GDM1 (cell line): Measurements from ENCODE around the gene GJB4.
A peak's percentile ranks its signal among the peaks of the same experiment; 100 is the strongest.

Source experiments
- DNase-seq: peaks from one replicate; lab custom pipeline; 2025; lab: John Stamatoyannopoulos, UW

GJB4 gene

DNA sequence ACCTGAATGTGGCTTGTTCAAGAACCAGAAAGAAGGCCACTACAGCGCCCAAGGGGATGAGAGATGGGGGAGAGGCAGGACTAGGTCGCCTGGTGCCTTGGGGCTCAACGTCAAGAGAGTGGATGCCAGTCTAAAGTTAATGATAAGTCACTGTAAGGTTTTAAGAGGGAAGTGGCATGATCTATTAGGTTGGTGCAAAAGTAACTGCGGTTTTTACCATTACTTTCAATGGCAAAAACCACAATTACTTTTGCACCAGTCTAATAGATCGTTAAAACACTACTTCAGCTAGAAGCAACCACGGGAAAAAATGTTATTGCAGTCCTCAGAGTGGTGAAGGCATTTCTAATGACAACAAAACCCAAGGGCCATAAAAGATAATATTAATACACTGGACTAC lies 18.8 kb downstream of the GJB4 start:
- no peak for DNase-seq

DNA sequence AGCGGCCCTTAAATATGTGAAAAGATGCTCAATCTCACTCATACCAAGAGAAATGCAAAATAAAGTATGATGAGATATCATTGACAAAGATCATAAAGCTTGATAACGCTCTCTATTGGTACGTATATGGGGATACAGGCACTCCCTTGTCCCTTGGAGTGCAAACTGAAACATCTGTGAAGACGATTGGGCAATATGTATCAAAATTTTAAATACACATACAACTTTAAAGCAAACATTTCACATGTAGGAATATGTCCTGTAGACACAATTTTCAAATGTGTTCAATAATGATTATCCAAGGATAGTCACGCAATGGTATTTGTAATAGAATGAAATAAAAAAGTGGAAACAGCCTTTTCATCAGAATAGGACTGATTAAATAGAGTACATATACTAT lies 19.5 kb downstream of the GJB4 start:
- no peak for DNase-seq

DNA sequence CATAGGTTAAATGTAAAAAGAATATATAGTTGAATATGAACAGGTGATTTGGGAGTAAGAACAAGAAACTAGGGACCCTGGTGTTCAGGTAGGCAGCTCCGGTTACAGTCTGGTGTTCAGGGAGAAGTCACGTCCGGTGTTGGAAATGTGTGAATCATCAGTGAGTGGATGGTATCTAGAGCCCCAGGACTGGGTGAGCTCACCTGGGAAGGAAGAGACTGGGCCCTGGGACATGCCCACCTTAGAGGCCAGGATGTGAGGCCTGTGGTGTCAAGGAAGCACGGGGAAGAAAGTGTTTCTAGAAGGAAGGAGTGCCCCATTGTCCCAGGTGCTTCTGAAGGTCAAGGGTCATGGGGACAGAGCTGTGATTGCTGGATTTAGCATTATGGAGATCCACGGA lies 20.0 kb downstream of the GJB4 start:
- no peak for DNase-seq

DNA sequence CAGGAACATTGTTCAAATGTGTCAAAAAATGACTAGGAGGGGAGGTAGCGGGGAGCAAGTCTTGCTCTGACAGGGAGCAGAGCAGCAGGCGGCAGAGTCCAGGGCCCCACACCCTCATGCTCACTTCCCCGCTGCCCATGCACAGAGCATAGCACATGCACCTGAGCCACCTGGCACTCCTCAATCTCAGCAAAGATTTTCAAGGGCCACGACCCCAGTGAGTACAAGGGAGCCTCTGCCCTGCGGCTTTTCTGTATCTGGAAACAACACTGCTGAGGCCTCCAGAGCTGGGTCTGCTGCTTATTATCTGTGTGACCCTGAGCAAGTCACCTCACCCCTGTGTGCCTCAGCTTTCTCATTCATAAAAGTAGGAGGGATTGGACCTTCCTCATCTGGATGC lies 20.4 kb downstream of the GJB4 start:
- DNase-seq = no peak

DNA sequence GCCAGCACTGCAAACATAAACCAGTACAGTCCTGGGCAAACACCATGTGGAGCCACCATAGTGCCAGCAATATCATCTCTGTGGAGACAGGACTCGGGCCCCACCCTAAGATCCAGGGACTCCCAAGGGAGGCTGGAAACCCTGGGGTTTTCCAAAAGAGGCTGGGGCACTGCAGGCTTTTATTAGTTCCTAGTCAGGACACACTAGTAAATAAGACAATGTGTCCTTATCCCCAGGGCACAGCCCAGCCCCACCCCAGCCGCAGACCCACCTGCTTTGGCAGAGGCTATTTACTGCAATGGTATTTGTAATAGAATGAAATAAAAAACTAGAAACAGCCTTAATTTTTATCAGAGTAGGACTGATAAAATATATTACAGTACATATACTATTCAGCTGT lies 21.0 kb downstream of the GJB4 start:
- no peak for DNase-seq

DNA sequence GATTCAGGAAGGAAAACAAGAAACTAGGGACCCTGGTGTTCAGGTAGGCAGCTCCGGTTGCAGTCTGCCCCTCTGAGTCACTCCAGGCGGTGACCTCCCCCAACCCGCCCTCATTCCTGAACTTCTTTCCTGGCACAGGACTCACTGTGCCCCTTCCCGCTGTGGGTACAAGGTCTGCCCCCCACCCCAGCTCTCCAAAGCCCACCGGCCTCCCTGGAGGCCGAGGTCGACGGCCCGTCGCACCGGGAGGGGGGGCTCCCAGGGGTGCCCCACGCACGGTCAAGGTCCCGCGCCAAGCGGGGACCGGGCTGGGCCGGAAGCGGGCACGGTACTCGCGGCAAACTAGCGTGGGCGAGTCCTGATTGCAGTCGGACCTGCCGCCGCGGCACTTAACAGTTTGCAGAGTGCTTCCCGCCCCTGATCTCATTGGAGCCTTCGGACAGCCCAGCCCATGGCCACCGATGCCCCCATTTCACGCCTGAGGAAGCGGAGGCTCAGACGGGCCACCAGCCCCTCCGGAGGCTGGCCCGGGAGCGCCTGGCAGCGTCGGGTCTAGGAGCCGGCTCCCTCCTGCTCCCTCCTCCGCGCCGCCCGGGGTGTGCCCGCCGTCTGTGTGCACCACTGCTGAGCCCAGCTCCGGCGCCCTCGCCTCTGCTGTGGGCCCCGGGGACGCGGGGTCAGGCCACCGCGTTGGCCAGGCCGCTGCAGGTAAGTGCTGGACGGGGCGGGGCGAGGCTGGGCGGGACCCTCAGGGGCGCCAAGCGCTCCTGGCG lies 21.7 kb downstream of the GJB4 start, which contains the start of gene GJB3:
Gene GJB3 (plus strand): TSS at position 144 of the 773 bp plus-strand sequence. CDS start 3,549 bp downstream, outside the sequence.
- no peak for DNase-seq

DNA sequence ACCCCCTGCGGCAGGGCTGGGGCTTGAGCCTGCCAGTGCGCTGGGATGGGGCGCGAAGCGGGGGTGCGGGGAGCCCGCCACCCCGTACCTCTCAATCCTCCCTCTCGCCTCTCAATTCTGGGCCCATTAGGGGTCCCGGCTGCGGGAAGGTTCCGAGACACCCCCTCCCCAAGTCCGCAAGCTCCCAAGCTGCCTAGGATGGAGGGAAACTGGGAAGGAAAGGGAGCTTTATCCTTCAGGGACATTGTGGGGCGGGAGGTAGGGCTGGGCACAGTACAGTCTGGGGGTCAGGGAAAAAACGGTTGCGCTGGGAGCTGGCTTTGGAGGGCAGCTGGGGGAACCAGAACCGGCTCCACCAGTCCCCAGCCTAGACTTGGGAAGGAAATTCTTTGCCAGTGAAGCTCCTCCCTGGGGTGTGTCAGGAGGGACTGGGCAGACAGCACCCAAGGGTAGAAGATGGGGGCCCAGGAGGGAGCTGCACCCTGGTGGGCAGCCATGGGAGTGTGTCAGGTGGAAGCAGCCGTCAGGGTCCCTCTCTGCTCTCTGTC lies 22.4 kb downstream of the GJB4 start:
- DNase-seq = no peak

DNA sequence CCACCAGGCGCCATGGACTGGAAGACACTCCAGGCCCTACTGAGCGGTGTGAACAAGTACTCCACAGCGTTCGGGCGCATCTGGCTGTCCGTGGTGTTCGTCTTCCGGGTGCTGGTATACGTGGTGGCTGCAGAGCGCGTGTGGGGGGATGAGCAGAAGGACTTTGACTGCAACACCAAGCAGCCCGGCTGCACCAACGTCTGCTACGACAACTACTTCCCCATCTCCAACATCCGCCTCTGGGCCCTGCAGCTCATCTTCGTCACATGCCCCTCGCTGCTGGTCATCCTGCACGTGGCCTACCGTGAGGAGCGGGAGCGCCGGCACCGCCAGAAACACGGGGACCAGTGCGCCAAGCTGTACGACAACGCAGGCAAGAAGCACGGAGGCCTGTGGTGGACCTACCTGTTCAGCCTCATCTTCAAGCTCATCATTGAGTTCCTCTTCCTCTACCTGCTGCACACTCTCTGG lies 25.2 kb downstream of the GJB4 start:
- DNase-seq = no peak

DNA sequence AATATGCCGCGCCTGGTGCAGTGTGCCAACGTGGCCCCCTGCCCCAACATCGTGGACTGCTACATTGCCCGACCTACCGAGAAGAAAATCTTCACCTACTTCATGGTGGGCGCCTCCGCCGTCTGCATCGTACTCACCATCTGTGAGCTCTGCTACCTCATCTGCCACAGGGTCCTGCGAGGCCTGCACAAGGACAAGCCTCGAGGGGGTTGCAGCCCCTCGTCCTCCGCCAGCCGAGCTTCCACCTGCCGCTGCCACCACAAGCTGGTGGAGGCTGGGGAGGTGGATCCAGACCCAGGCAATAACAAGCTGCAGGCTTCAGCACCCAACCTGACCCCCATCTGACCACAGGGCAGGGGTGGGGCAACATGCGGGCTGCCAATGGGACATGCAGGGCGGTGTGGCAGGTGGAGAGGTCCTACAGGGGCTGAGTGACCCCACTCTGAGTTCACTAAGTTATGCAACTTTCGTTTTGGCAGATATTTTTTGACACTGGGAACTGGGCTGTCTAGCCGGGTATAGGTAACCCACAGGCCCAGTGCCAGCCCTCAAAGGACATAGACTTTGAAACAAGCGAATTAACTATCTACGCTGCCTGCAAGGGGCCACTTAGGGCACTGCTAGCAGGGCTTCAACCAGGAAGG lies 25.8 kb downstream of the GJB4 start:
- DNase-seq = no peak

DNA sequence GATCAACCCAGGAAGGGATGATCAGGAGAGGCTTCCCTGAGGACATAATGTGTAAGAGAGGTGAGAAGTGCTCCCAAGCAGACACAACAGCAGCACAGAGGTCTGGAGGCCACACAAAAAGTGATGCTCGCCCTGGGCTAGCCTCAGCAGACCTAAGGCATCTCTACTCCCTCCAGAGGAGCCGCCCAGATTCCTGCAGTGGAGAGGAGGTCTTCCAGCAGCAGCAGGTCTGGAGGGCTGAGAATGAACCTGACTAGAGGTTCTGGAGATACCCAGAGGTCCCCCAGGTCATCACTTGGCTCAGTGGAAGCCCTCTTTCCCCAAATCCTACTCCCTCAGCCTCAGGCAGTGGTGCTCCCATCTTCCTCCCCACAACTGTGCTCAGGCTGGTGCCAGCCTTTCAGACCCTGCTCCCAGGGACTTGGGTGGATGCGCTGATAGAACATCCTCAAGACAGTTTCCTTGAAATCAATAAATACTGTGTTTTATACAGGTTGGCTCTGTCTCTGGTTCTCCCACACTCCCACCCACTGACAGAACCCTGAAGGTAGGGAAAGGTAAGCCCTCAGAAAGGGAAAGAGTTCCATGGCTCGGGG lies 26.4 kb downstream of the GJB4 start:
- DNase-seq = no peak

DNA sequence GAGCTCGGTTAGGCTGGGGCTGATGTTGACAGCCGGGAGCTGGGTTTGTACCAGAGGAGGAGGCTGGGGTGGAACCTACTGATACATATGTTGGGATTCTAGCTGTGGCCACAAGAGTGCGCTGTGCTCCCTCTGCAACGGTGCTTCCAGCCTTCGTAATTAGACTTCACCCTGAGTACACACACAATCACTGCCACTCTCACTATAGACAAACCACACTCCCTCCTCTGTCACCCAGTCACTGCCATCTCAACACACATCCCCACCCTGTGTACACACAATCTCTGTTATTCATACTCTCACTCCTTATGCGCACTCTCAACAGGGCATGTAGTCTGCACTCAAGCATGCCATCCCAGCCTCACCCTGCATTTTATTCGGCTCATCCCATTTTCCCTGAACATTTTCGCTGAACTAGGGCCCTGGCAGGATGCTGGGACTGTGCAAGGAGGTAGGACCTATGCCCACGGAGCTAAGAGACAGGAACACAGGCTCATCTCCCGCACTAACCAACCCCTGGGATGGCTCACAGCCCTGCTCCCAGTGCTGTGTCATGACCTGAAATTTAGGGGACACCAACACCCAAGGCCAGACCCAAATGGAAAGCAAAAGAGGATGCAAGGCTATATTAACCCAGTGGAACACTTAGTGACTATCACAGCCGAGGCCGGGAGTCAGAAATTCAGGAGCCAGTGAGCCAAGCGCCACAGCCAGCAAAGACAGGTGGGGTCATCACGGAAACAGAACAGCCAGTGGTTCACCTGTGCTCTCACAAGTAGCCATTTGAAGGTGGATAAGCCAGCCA lies 27.2 kb downstream of the GJB4 start:
- peak; percentile 36 for DNase-seq

DNA sequence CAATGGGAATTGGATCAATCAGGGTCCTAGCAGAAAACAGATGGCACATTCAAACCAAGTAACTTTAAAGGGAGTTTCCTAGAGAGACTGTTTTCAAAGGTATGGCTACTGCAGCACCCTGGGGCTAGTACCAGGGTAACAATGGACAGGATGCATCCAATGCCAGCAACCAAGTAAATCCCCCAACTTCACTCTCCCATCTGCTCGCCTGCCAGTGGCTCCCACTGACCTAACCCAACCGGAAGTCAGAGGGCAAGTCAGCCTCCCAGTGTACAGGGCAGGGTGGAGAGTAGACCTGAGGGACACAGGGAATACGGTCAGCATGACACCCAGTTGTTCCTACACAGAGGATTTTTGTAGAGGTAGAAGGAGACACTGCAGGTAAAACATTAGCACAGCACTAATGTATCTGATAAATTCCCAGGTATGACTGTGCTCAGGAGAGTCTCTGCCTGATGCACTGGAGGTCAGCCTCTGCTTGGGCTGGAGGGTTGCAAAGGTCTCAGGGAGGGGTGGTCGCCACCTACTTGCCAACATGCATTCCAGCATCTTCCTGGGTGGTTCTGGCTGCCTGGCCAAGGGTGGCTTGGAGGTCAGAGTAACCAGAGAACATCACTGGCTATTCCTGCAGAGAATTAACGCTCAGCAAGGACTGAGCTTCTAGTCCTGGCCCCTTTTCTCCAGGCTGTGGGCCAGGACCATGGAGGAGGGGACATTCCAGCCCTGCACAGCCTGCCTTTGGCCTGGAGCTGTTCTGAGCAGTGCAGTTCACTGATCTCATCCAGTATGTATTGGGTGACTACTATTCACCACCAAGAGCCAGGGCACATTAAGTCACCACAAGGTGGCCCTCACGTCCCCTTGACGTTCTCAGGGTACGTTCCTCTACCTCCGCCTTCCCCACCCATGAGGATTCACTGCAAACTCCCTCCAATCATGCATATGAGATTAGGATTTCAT lies 28.2 kb downstream of the GJB4 start:
- no peak for DNase-seq

DNA sequence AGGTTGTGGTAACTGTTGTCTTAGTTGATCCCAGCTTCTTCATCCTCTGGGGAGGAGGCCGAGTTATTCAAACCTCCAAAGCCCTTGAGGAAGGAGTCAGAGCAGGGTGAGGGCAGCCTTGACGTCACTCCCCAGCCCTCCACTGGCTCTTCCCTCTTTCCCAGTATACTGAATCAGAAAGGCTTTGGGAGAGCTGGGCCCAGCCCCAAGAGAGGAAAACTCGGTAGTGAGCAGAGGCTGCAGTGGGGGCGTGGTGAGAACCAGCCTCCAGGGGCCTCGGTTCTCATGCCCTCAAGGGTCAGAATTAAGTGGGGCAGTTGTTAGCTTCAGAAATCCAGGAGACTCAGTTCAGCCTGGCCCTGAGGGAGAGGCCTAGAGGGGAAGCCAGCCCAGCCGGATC lies 31.4 kb downstream of the GJB4 start:
- DNase-seq = no peak

DNA sequence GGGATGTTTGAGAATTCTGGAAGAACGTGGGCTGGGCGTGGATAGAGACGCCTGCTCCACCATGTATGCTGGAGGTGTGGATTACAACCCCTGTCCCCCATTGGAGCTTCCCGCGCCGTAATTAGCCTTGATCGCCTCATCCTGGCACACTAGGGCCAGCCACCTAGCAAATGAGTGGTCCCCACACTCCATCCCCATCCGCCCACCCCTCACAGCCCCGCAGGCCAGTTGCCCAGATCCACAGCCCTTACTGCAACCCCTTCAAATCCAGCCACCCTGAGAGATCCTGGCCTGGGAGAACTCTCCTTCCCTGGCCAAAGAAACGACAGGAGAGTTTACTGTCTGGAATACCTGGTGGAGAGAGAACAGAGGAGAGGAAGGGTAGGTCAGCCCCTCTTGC lies 32.9 kb downstream of the GJB4 start:
- DNase-seq = no peak

DNA sequence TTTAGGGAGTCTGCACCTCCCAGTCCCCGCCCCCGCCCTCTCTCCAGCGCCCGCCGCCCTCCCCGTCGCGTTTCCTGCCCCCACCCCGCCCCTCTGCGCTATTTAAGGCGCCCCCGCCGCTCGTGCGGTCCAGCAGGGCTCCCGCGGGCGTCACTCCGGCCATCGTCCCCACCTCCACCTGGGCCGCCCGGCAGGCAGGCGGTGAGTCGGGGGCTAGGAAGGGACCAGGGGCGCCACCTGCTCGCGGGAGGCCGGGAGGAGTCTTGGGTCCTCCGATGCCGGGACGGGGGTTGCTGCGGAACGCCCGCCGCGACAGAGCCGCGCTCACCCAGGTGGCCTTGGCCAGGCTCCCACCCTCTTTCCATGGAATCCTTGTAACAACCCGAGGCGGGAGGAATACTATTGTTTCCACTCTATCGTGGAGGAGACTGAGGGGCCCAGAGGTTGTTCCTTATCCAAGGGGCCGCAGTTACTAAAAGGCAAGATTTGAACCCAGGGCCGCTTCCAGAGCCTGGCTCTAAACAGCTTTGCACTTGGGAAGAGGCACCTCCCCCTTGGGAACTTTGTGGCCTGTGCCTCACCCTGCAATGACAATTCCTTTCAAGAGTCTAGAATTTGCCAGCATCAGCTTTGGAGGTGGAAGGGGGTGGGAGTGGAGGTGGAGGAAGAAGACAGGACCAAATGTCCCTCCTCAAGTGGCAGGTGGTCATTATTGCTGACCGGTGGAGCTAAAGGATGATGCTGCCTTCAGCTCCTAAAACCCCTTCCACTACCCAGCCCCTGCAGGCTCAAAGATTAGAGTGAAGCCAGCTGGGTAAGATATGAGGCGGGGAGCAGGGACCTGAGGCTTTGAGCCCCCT lies 33.6 kb downstream of the GJB4 start, which contains the start of gene GJA4:
Gene GJA4 (plus strand): TSS at position 132 of the 860 bp plus-strand sequence. CDS start 1,215 bp downstream, outside the sequence.
- no peak for DNase-seq

DNA sequence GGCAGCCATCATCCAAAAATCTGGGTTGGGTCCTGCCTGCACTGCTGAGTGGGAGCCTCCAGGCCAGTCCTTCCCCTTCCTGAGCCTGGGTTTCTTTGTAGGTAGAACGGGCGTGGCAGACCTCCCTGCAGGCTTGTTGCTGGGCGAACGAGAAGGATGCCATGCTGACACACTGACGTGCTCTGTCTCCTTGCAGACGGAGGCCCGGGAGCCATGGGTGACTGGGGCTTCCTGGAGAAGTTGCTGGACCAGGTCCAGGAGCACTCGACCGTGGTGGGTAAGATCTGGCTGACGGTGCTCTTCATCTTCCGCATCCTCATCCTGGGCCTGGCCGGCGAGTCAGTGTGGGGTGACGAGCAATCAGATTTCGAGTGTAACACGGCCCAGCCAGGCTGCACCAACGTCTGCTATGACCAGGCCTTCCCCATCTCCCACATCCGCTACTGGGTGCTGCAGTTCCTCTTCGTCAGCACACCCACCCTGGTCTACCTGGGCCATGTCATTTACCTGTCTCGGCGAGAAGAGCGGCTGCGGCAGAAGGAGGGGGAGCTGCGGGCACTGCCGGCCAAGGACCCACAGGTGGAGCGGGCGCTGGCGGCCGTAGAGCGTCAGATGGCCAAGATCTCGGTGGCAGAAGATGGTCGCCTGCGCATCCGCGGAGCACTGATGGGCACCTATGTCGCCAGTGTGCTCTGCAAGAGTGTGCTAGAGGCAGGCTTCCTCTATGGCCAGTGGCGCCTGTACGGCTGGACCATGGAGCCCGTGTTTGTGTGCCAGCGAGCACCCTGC lies 34.7 kb downstream of the GJB4 start:
- no peak for DNase-seq

DNA sequence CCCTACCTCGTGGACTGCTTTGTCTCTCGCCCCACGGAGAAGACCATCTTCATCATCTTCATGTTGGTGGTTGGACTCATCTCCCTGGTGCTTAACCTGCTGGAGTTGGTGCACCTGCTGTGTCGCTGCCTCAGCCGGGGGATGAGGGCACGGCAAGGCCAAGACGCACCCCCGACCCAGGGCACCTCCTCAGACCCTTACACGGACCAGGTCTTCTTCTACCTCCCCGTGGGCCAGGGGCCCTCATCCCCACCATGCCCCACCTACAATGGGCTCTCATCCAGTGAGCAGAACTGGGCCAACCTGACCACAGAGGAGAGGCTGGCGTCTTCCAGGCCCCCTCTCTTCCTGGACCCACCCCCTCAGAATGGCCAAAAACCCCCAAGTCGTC lies 35.2 kb downstream of the GJB4 start:
- DNase-seq = no peak

DNA sequence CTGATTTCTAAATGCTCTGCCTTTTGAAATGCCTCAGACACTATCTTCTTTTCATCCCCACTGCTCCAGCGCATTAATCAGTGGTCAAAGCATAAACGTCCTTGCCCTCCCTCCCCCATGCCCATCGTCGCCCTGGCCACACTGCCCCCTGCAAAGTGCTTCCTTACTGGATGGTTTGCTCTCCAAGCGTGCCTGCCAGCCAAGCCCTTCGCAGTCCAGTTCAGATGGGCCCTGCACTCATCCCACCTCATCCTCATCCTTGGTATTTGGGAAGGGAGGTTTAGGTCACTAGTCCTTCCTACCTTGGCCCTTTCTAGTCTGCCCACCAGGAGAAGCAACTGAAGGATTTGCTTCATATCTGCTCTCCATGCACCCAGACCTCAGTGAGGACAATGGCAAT lies 36.4 kb downstream of the GJB4 start:
- DNase-seq = no peak

DNA sequence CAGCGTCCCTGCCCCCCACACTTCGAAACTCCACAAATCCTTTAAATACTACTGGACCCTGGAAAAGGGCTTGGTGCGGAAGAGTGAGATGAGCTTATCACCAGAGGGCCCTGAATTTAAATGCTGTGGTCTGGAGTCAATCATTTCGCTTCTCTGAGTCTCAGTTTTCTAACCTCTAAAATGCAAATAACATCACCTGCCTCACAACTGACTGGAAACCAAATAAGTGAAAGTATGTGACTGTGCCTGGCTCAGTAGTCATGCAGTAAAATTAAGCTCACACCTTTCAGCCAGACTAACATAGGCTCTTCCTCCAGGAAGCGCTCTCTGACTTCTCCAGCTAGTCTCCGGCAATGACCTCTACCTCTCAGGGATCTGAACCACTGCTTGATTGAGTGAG lies 37.5 kb downstream of the GJB4 start:
- no peak for DNase-seq
